Measurements from ENCODE around the gene STX16. TPM values are rescaled to one million over a fixed set of nuclear protein-coding genes. Genes with fewer than 3 reads are reported as not detected.
A peak's percentile ranks its signal among the peaks of the same experiment; 100 is the strongest.

Gene STX16
- total and polyA plus RNA-seq, 2 of the 13 experiments (the other 11 are each of a cell fraction or from before 2014, with no cell fraction given) = 28.0 to 72.7 TPM

GRCh38 chr20:58716476-58717277 is 65.6 kb downstream of the STX16 start (continued):
- TF ChIP-seq ZNF318 (CRISPR knock-in tag; IDR thresholded peaks at IDR 0.05) = no peak
- TF ChIP-seq CHD4 (IDR thresholded peaks at IDR 0.05; ENCODE audit: borderline replicate concordance, low read length) = no peak
- TF ChIP-seq ZNF558 (CRISPR knock-in tag; IDR thresholded peaks at IDR 0.05; ENCODE audit: borderline replicate concordance) = 0 out of 2 replicates have a peak, but pooled peaks have one; percentile 28
- TF ChIP-seq DMTF1 (CRISPR knock-in tag; IDR thresholded peaks at IDR 0.05) = no peak
- TF ChIP-seq ZNF331 (CRISPR knock-in tag; IDR thresholded peaks at IDR 0.05) = peak; percentile 12; the same call in 1 of the 2 replicates
- TF ChIP-seq ZKSCAN8 (CRISPR knock-in tag; IDR thresholded peaks at IDR 0.05; ENCODE audit: borderline replicate concordance) = peak; percentile 93
- no peak for TF ChIP-seq ZNF619 (CRISPR knock-in tag; IDR thresholded peaks at IDR 0.05)
- TF ChIP-seq KDM2A (CRISPR knock-in tag; IDR thresholded peaks at IDR 0.05; ENCODE audit: borderline replicate concordance, low read depth) = peak; percentile 18; the same call in 1 of the 2 replicates
- TF ChIP-seq PRMT3 (CRISPR knock-in tag; IDR thresholded peaks at IDR 0.05; ENCODE audit: borderline replicate concordance, low read depth) = no peak
- 0 out of 2 replicates have a peak, but pooled peaks have one; percentile 32 for TF ChIP-seq ESRRA (CRISPR knock-in tag; IDR thresholded peaks at IDR 0.05; ENCODE audit: low read depth)
